Loucy (cell line): ENCODE measurements around the gene IL3RA.

Experiments used
- H2AFZ ChIP-seq: fragments of 200-600 bp; sonication (generic); 2 replicates; pipeline ENCODE4 v1.6.0; 2016; ENCODE audit warnings: antibody characterized with exemption, mild to moderate bottlenecking, low read length, moderate library complexity
- H3F3A ChIP-seq: fragments of 200-600 bp; 2 replicates; pipeline ENCODE4 v1.6.0; 2016; ENCODE audit warnings: antibody characterized with exemption, low read depth, mild to moderate bottlenecking
- H3K27me3 ChIP-seq: fragments of 200-600 bp; sonication (generic); 2 replicates; pipeline ENCODE4 v1.6.1; 2014; ENCODE audit warnings: low read length, mild to moderate bottlenecking; ENCODE audit not compliant: insufficient read depth, poor library complexity, severe bottlenecking
- H3K36me3 ChIP-seq: fragments of 200-600 bp; sonication (generic); 2 replicates; pipeline ENCODE4 v1.6.1; 2016; ENCODE audit warnings: low read length; ENCODE audit not compliant: insufficient read depth
- H3K4me1 ChIP-seq: fragments of 200-600 bp; sonication (generic); 2 replicates; pipeline ENCODE4 v1.5.1; 2014; ENCODE audit warnings: low read length, mild to moderate bottlenecking; ENCODE audit not compliant: insufficient read depth, poor library complexity, severe bottlenecking
- H3K4me2 ChIP-seq: fragments of 200-600 bp; sonication (generic); 2 replicates; pipeline ENCODE4 v1.6.0; 2014; ENCODE audit warnings: antibody characterized with exemption, low read length, low read depth, mild to moderate bottlenecking; ENCODE audit not compliant: poor library complexity, severe bottlenecking
- H3K4me3 ChIP-seq: fragments of 200-600 bp; sonication (generic); 2 replicates; pipeline ENCODE4 v1.5.1; 2014; ENCODE audit warnings: low read length, mild to moderate bottlenecking, mixed read lengths; ENCODE audit not compliant: poor library complexity, severe bottlenecking
- H3K79me2 ChIP-seq: fragments of 200-600 bp; sonication (generic); 2 replicates; pipeline ENCODE4 v1.6.1; 2014; ENCODE audit warnings: low read length; ENCODE audit not compliant: insufficient read depth
- H3K9ac ChIP-seq: fragments of 200-600 bp; sonication (generic); 2 replicates; pipeline ENCODE4 v1.6.0; 2014; ENCODE audit warnings: mild to moderate bottlenecking, low read depth, low read length, moderate library complexity; ENCODE audit not compliant: poor library complexity, severe bottlenecking
- H3K9me2 ChIP-seq: fragments of 200-600 bp; sonication (generic); replicated peaks from 2 replicates; pipeline ENCODE4 v1.6.1; 2016; ENCODE audit warnings: low read depth, low read length, mixed read lengths
- H3K9me3 ChIP-seq: fragments of 200-600 bp; sonication (generic); 2 replicates; pipeline ENCODE4 v1.6.1; 2014; ENCODE audit warnings: mild to moderate bottlenecking, antibody characterized with exemption, low read length, low read depth; ENCODE audit not compliant: insufficient read depth
- H4K20me1 ChIP-seq: fragments of 200-600 bp; sonication (generic); 2 replicates; pipeline ENCODE4 v1.6.0; 2014; ENCODE audit warnings: antibody characterized with exemption, low read length, mild to moderate bottlenecking; ENCODE audit not compliant: insufficient read depth, poor library complexity, severe bottlenecking
- EZH2phosphoT487 ChIP-seq: fragments of 200-600 bp; IDR thresholded peaks from 2 replicates; pipeline ENCODE4 v1.6.1; 2018; ENCODE audit warnings: antibody characterized with exemption, mild to moderate bottlenecking, moderate library complexity, borderline replicate concordance
- TF ChIP-seq, protein P1 (sequence below): fragments of 200-600 bp; sonication (generic); conservative IDR thresholded peaks from 2 replicates; pipeline ENCODE4 v1.5.1; 2014; ENCODE audit warnings: mild to moderate bottlenecking, antibody characterized with exemption, low read length

IL3RA gene

GRCh38 chrX:1388651-1389050 is 52.1 kb downstream of the IL3RA start:
- Histone ChIP-seq H3K27me3 (no peaks in the 10 kb centered on the region), H3K4me2 (peak overlapping the region; percentile 87), H3K36me3 (peaks cover 58% of the 10 kb centered on the region; the same call in 1 of the 2 replicates), H3F3A (no peaks in the 10 kb centered on the region), H3K4me1 (no peaks in the 10 kb centered on the region), H3K79me2 (peaks cover 53% of the 10 kb centered on the region), H3K9ac (no peak overlapping the region), H3K9me2 (no peaks in the 10 kb centered on the region), H4K20me1 (peaks cover 38% of the 10 kb centered on the region), H3K9me3 (no peaks in the 10 kb centered on the region), H3K4me3 (no peak overlapping the region), H2AFZ (no peak overlapping the region)
- TF ChIP-seq EZH2phosphoT487, result no peak
- TF ChIP-seq, protein P1, sequence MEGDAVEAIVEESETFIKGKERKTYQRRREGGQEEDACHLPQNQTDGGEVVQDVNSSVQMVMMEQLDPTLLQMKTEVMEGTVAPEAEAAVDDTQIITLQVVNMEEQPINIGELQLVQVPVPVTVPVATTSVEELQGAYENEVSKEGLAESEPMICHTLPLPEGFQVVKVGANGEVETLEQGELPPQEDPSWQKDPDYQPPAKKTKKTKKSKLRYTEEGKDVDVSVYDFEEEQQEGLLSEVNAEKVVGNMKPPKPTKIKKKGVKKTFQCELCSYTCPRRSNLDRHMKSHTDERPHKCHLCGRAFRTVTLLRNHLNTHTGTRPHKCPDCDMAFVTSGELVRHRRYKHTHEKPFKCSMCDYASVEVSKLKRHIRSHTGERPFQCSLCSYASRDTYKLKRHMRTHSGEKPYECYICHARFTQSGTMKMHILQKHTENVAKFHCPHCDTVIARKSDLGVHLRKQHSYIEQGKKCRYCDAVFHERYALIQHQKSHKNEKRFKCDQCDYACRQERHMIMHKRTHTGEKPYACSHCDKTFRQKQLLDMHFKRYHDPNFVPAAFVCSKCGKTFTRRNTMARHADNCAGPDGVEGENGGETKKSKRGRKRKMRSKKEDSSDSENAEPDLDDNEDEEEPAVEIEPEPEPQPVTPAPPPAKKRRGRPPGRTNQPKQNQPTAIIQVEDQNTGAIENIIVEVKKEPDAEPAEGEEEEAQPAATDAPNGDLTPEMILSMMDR, result no peak

GRCh38 chrX:1389181-1389992 is 52.8 kb downstream of the IL3RA start:
- Histone ChIP-seq H2AFZ (no peak overlapping the region), H4K20me1 (peaks cover 38% of the 10 kb centered on the region)

DNA sequence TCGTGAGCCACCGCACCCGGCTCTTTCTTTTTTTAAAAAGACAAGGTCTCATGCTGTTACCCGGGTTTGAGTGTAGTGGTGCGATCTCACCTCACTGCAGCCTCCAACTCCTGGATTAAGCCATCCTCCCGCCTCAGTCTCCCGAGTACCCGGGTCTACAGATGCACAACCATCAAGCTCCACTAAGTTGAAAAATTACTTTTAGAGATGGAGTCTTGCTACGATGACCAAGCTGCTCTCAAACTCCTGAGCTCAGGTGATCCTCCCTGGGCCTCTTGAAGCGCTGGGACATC is 53.4 kb downstream of the IL3RA start:
- no peak overlapping the region for H3K9ac ChIP-seq
- no peaks in the 10 kb centered on the region for H3F3A ChIP-seq
- H3K9me3 ChIP-seq, result no peaks in the 10 kb centered on the region
- H3K4me1 ChIP-seq, result peaks cover 3% of the 10 kb centered on the region
- peak overlapping the region; percentile 93 for H3K4me3 ChIP-seq
- peaks cover 48% of the 10 kb centered on the region; the same call in 1 of the 2 replicates for H3K36me3 ChIP-seq
- no peak overlapping the region for H2AFZ ChIP-seq
- peaks cover 38% of the 10 kb centered on the region for H4K20me1 ChIP-seq
- no peaks in the 10 kb centered on the region for H3K9me2 ChIP-seq
- TF ChIP-seq EZH2phosphoT487, result no peak
- TF ChIP-seq, protein P1, result no peak
- H3K79me2 ChIP-seq, result peaks cover 66% of the 10 kb centered on the region
- H3K4me2 ChIP-seq, result peak overlapping the region; percentile 87
- H3K27me3 ChIP-seq, result no peaks in the 10 kb centered on the region

More at GRCh38 chrX:1389181-1389992, 52.8 kb downstream of the IL3RA start:
- Histone ChIP-seq H3K27me3 (no peaks in the 10 kb centered on the region), H3K79me2 (peaks cover 60% of the 10 kb centered on the region), H3K4me3 (peak overlapping the region; percentile 93), H3K9me2 (no peaks in the 10 kb centered on the region), H3K4me1 (peaks cover 1% of the 10 kb centered on the region), H3K36me3 (peaks cover 53% of the 10 kb centered on the region; the same call in 1 of the 2 replicates), H3F3A (no peaks in the 10 kb centered on the region), H3K9me3 (no peaks in the 10 kb centered on the region), H3K4me2 (peak overlapping the region; percentile 87), H3K9ac (no peak overlapping the region)
- TF ChIP-seq EZH2phosphoT487, result no peak
- TF ChIP-seq, protein P1, result no peak
